H9 (cell line): Measurements from ENCODE around the gene SSH3. TPM values are rescaled to one million over a fixed set of nuclear protein-coding genes. Genes with fewer than 3 reads are reported as not detected.

Source experiments
- DNase-seq: peaks from one replicate; pipeline ENCODE4 v3.0.0-alpha.2; 2017
- H2AFZ ChIP-seq: one replicate; pipeline ENCODE4 v1.6.1; 2013; ENCODE audit warnings: mild to moderate bottlenecking, low read length, control low read depth, moderate library complexity
- H2AK5ac ChIP-seq: 2 replicates; pipeline ENCODE4 v1.6.1; 2013; ENCODE audit warnings: low read length, control low read depth, mixed read lengths; ENCODE audit not compliant: insufficient read length
- H2BK120ac ChIP-seq: one replicate; pipeline ENCODE4 v1.6.1; 2013; ENCODE audit warnings: low read depth, mild to moderate bottlenecking, low read length, control low read depth, inconsistent platforms; ENCODE audit not compliant: poor library complexity, severe bottlenecking
- H2BK12ac ChIP-seq: 2 replicates; pipeline ENCODE4 v1.6.1; 2013; ENCODE audit warnings: low read length, control low read depth, mixed read lengths, low read depth; ENCODE audit not compliant: insufficient read length
- H2BK15ac ChIP-seq: 2 replicates; pipeline ENCODE4 v1.6.1; 2013; ENCODE audit warnings: low read depth, low read length, control low read depth
- H2BK20ac ChIP-seq: one replicate; pipeline ENCODE4 v1.6.1; 2013; ENCODE audit warnings: low read depth, mild to moderate bottlenecking, low read length, control low read depth, inconsistent platforms; ENCODE audit not compliant: poor library complexity, severe bottlenecking
- H2BK5ac ChIP-seq: 2 replicates; pipeline ENCODE4 v1.6.1; 2013; ENCODE audit warnings: low read length, control low read depth, mixed read lengths; ENCODE audit not compliant: insufficient read length
- H3K14ac ChIP-seq: 2 replicates; pipeline ENCODE4 v1.6.1; 2013; ENCODE audit warnings: low read length, control low read depth; ENCODE audit not compliant: insufficient read depth
- H3K18ac ChIP-seq: 2 replicates; pipeline ENCODE4 v1.6.1; 2013; ENCODE audit warnings: low read depth, mild to moderate bottlenecking, mixed read lengths, low read length, control low read depth; ENCODE audit not compliant: insufficient read length
- H3K23ac ChIP-seq: 2 replicates; pipeline ENCODE4 v1.6.1; 2013; ENCODE audit warnings: low read length, control low read depth, mixed read lengths, low read depth; ENCODE audit not compliant: insufficient read length
- H3K23me2 ChIP-seq: 2 replicates; pipeline ENCODE4 v1.6.1; 2013; ENCODE audit warnings: low read depth, mild to moderate bottlenecking, mixed read lengths, low read length, control low read depth; ENCODE audit not compliant: insufficient read length, poor library complexity, severe bottlenecking
- H3K27ac ChIP-seq: 2 replicates; pipeline ENCODE4 v1.5.1; 2013; ENCODE audit warnings: low read length, control low read depth, mixed read lengths, low read depth; ENCODE audit not compliant: insufficient read length
- H3K27me3 ChIP-seq: 2 replicates; pipeline ENCODE4 v1.6.1; 2013; ENCODE audit warnings: low read length, control low read depth, inconsistent platforms; ENCODE audit not compliant: insufficient read depth
- H3K4ac ChIP-seq: 2 replicates; pipeline ENCODE4 v1.6.1; 2013; ENCODE audit warnings: low read depth, mild to moderate bottlenecking, control low read depth, inconsistent platforms, low read length, moderate library complexity
- H3K4me1 ChIP-seq: 2 replicates; pipeline ENCODE4 v1.6.1; 2013; ENCODE audit warnings: low read length, control low read depth, inconsistent platforms; ENCODE audit not compliant: insufficient read depth
- H3K4me2 ChIP-seq: 2 replicates; pipeline ENCODE4 v1.6.1; 2013; ENCODE audit warnings: low read length, control low read depth, mixed read lengths; ENCODE audit not compliant: insufficient read length, insufficient read depth
- H3K56ac ChIP-seq: 2 replicates; pipeline ENCODE4 v1.6.1; 2013; ENCODE audit warnings: low read depth, mild to moderate bottlenecking, mixed read lengths, low read length, control low read depth; ENCODE audit not compliant: insufficient read length
- H3K79me1 ChIP-seq: 2 replicates; pipeline ENCODE4 v1.6.1; 2013; ENCODE audit warnings: low read depth, mild to moderate bottlenecking, moderate library complexity, low read length, control low read depth, inconsistent platforms; ENCODE audit not compliant: insufficient read depth, poor library complexity, severe bottlenecking
- H3K79me2 ChIP-seq: 2 replicates; pipeline ENCODE4 v1.6.1; 2013; ENCODE audit warnings: low read length, control low read depth, inconsistent platforms; ENCODE audit not compliant: insufficient read depth
- H3K9ac ChIP-seq: 2 replicates; pipeline ENCODE4 v1.6.1; 2013; ENCODE audit warnings: low read length, control low read depth, mixed read lengths; ENCODE audit not compliant: insufficient read length; ENCODE audit errors: extremely low read depth
- H3K9me3 ChIP-seq: one replicate; pipeline ENCODE4 v1.6.1; 2013; ENCODE audit warnings: low read depth, low read length, inconsistent platforms; ENCODE audit not compliant: control insufficient read depth
- H3T11ph ChIP-seq: one replicate; pipeline ENCODE4 v1.6.1; 2013; ENCODE audit warnings: mild to moderate bottlenecking, low read length, control low read depth, inconsistent platforms
- H4K20me1 ChIP-seq: one replicate; pipeline ENCODE4 v1.6.1; 2013; ENCODE audit not compliant: control insufficient read depth, insufficient read length, insufficient read depth
- H4K5ac ChIP-seq: 2 replicates; pipeline ENCODE4 v1.6.1; 2013; ENCODE audit warnings: low read depth, mild to moderate bottlenecking, mixed read lengths, low read length, control low read depth; ENCODE audit not compliant: insufficient read length
- H4K8ac ChIP-seq: replicated peaks from 2 replicates; pipeline ENCODE4 v1.6.1; 2013; ENCODE audit warnings: low read length, control low read depth, mixed read lengths, low read depth; ENCODE audit not compliant: insufficient read length
- H4K91ac ChIP-seq: 2 replicates; pipeline ENCODE4 v1.6.1; 2013; ENCODE audit warnings: low read depth, mild to moderate bottlenecking, moderate library complexity, mixed read lengths, low read length, control low read depth; ENCODE audit not compliant: insufficient read length
- H3K27ac Mint-ChIP-seq, 3 experiments: 2 replicates in 2 of 3; 3 replicates in 1 of 3; pipeline ENCODE4 v1.8.0; 2020 to 2021; ENCODE audit warnings: mixed read lengths in 3 of 3, mild to moderate bottlenecking in 1 of 3, moderate library complexity in 1 of 3
- H3K27me3 Mint-ChIP-seq: 2 replicates; pipeline ENCODE4 v1.8.0; 2021; ENCODE audit warnings: low read depth, mild to moderate bottlenecking, moderate library complexity, mixed read lengths
- H3K36me3 Mint-ChIP-seq, 3 experiments: 2 replicates in 2 of 3; 3 replicates in 1 of 3; pipeline ENCODE4 v1.8.0; 2020 to 2021; ENCODE audit warnings: low read depth in 3 of 3, mixed read lengths in 3 of 3; ENCODE audit not compliant: insufficient read depth in 1 of 3
- H3K4me1 Mint-ChIP-seq, 2 experiments: 2 replicates each; pipeline ENCODE4 v1.8.0; 2020; ENCODE audit warnings: mixed read lengths in 2 of 2
- H3K4me3 Mint-ChIP-seq, 2 experiments: 2 replicates in 1 of 2; 3 replicates in 1 of 2; pipeline ENCODE4 v1.8.0; 2020 to 2021; ENCODE audit warnings: mild to moderate bottlenecking in 2 of 2, mixed read lengths in 2 of 2, moderate library complexity in 1 of 2
- H3K9me3 Mint-ChIP-seq, 2 experiments: 2 replicates in 1 of 2; 3 replicates in 1 of 2; pipeline ENCODE4 v1.8.0; 2020; ENCODE audit warnings: mild to moderate bottlenecking in 2 of 2, mixed read lengths in 2 of 2, moderate library complexity in 1 of 2
- WGBS: extraction: QIAGEN DNeasy Blood & Tissue Kit; methylation state at CpG from one replicate; pipeline ENCODE4 v1.1.7; 2013; ENCODE audit warnings: missing lambda C conversion rate, low lambda C conversion rate, mixed read lengths; ENCODE audit not compliant: insufficient read length; ENCODE audit errors: extremely low coverage; 5-methylcytosine and 5-hydroxymethylcytosine counted together
- total RNA-seq: library from RNA; stranded (reverse); gene quantifications from 2 replicates; pipeline ENCODE4 v1.2.1, GENCODE V29; 2021
- TF ChIP-seq, protein P1 (sequence below): fragments of 200-600 bp; sonication (generic); conservative IDR thresholded peaks from 3 replicates; pipeline ENCODE4 v1.8.0; 2021; ENCODE audit warnings: antibody characterized with exemption, mild to moderate bottlenecking

SSH3 gene
- total RNA-seq, 1 experiment from 2014 or later: 42.2 TPM

DNA sequence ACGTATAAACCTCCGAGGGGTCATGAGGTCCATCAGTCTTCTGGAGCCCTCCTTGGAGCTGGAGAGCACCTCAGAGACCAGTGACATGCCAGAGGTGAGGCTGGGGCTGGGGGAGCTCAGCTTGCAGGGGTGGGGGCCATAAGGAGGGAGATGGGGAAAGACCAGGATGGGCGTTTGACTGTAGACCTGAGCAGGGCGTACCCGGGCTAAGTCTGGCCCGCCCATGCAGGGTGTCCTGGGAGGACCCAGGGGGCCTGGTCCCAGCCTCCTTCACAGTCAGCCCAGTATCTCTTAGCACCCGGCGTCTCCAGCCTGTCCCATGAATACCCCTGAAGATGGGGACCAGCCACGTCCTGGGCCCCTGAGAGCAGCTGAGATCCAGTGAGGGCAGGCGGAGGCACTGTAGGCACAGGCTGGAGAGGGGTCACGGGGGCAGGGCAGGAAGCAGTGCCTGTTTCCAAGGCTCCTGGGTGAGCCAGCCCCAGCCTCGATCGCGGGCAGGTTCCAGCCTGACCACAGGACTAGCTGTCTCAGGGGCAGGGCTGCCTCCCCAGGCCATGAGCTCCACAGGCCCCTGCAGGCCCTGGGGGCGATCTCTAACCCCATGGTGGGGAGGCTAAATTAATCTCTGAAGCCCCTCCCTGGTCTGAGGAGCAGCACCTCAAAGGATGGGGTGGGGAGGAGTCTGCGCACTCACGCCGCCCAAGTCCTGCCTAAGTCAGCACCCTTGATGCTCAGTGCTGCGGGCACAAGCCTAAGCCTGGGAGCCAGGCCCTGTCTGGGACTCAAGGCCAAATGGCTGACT lies 7.1 kb downstream of the SSH3 start:
- Mint-ChIP-seq H3K4me1 (no peaks in the 10 kb centered on the region; a peak in 1 of 4 replicates), H3K4me3 (no peak overlapping the region), H3K27ac (no peak overlapping the region), H3K9me3 (no peaks in the 10 kb centered on the region), H3K36me3 (peaks cover 0 to 18% (median 8%) of the 10 kb centered on the region in 3 experiments; a peak in 5 of 7 replicates), H3K27me3 (peaks cover 8% of the 10 kb centered on the region)
- H2BK120ac ChIP-seq: no peak overlapping the region
- H4K5ac ChIP-seq: no peak overlapping the region
- H3K79me2 ChIP-seq: no peaks in the 10 kb centered on the region
- no peak overlapping the region for H2AK5ac ChIP-seq
- no peaks in the 10 kb centered on the region for H3K4me1 ChIP-seq
- H3T11ph ChIP-seq: no peak overlapping the region
- TF ChIP-seq, protein P1, sequence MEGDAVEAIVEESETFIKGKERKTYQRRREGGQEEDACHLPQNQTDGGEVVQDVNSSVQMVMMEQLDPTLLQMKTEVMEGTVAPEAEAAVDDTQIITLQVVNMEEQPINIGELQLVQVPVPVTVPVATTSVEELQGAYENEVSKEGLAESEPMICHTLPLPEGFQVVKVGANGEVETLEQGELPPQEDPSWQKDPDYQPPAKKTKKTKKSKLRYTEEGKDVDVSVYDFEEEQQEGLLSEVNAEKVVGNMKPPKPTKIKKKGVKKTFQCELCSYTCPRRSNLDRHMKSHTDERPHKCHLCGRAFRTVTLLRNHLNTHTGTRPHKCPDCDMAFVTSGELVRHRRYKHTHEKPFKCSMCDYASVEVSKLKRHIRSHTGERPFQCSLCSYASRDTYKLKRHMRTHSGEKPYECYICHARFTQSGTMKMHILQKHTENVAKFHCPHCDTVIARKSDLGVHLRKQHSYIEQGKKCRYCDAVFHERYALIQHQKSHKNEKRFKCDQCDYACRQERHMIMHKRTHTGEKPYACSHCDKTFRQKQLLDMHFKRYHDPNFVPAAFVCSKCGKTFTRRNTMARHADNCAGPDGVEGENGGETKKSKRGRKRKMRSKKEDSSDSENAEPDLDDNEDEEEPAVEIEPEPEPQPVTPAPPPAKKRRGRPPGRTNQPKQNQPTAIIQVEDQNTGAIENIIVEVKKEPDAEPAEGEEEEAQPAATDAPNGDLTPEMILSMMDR: no peak
- H3K27me3 ChIP-seq: no peaks in the 10 kb centered on the region
- H4K91ac ChIP-seq: no peak overlapping the region
- H3K9me3 ChIP-seq: no peaks in the 10 kb centered on the region
- H2BK15ac ChIP-seq: no peak overlapping the region
- H2AFZ ChIP-seq: no peak overlapping the region
- no peak overlapping the region for H4K8ac ChIP-seq
- no peak overlapping the region for H3K27ac ChIP-seq
- no peak overlapping the region for H3K56ac ChIP-seq
- no peaks in the 10 kb centered on the region for H3K79me1 ChIP-seq
- no peak overlapping the region for H3K4ac ChIP-seq
- H3K18ac ChIP-seq: no peak overlapping the region
- H3K14ac ChIP-seq: no peak overlapping the region
- no peaks in the 10 kb centered on the region for H3K23me2 ChIP-seq
- H2BK5ac ChIP-seq: no peak overlapping the region
- no peak overlapping the region for H2BK20ac ChIP-seq
- H4K20me1 ChIP-seq: no peaks in the 10 kb centered on the region
- whole genome bisulfite sequencing: no CpG with 5 or more reads among the region's 19 CpGs
- no peak overlapping the region for H3K9ac ChIP-seq
- H2BK12ac ChIP-seq: no peak overlapping the region
- H3K4me2 ChIP-seq: no peak overlapping the region
- DNase-seq: no peak
- H3K23ac ChIP-seq: no peak overlapping the region
